H1 (cell line): ENCODE results near the gene IQGAP1.

Source experiments
- CHD2 ChIP-seq: IDR thresholded peaks from 2 replicates; pipeline ENCODE4 v1.6.1; 2012; ENCODE audit warnings: low read length, improper control_type of control experiment
- CTCF ChIP-seq, 3 experiments: IDR thresholded peaks; 1 replicate in 2 of 3; 2 replicates in 1 of 3; pipeline versions ENCODE4 v1.5.1 to v1.6.1; 2011; ENCODE audit warnings: low read length in 3 of 3, mild to moderate bottlenecking in 3 of 3, inconsistent platforms in 2 of 3, low read depth in 1 of 3, moderate library complexity in 1 of 3; ENCODE audit not compliant: insufficient read depth in 1 of 3; ENCODE audit errors: control extremely low read depth in 1 of 3
- EZH2 ChIP-seq: fragments of 200-600 bp; sonication (generic); IDR thresholded peaks from 2 replicates; pipeline ENCODE4 v1.7.1; 2012; ENCODE audit warnings: low read depth, mild to moderate bottlenecking, moderate library complexity, low read length, inconsistent platforms; ENCODE audit not compliant: severe bottlenecking
- MAX ChIP-seq: IDR thresholded peaks from 2 replicates; pipeline ENCODE4 v1.6.1; 2012; ENCODE audit warnings: inconsistent platforms
- POLR2AphosphoS5 ChIP-seq: IDR thresholded peaks from 2 replicates; pipeline ENCODE4 v1.6.1; 2011; ENCODE audit warnings: low read depth, low read length
- TAF1 ChIP-seq: IDR thresholded peaks from 2 replicates; pipeline ENCODE4 v1.6.1; 2011; ENCODE audit warnings: mild to moderate bottlenecking, low read depth, low read length

- TF ChIP-seq CHD2 (no peak), TAF1 (no peak), MAX (no peak), EZH2 (no peak), CTCF (IDR thresholded peaks at IDR 0.05; ENCODE audit: control extremely low read depth in 1 of 3, insufficient read depth in 1 of 3, low read depth in 1 of 3, low read length in 3 of 3) (no peak), POLR2AphosphoS5 (no peak)
Observed at GRCh38 chr15:90412356-90413194, 24.5 kb downstream of the IQGAP1 start.
